Measurements from ENCODE around the gene TM9SF1. TPM values are rescaled to one million over a fixed set of nuclear protein-coding genes. Genes with fewer than 3 reads are reported as not detected.

Gene TM9SF1
- total and polyA plus RNA-seq, 2 donors (not counting 1 experiment from before 2014, with no cell fraction given): 7.6 to 24.5 TPM

DNA sequence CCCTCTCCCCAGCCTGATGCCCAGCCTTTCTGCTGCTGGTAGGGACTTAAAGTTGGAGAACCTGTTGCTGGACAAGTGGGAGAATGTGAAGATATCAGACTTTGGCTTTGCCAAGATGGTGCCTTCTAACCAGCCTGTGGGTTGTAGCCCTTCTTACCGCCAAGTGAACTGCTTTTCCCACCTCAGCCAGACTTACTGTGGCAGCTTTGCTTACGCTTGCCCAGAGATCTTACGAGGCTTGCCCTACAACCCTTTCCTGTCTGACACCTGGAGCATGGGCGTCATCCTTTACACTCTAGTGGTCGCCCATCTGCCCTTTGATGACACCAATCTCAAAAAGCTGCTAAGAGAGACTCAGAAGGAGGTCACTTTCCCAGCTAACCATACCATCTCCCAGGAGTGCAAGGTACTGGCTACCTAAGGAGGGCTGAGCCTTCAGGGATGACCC, 11.9 kb upstream of the TM9SF1 start:
- H3K4me3 ChIP-seq (ENCODE audit: control extremely low read depth in 1 of 5, extremely low read depth in 1 of 5, insufficient read depth in 1 of 5, low read depth in 2 of 5, low read length in 4 of 5): no peak overlapping the region
- peaks cover 17 to 18% of the 10 kb centered on the region in 2 donors for H3K4me1 ChIP-seq (ENCODE audit: control insufficient read depth in 2 of 2, insufficient read depth in 2 of 2, low read length in 2 of 2)
- POLR2A ChIA-PET: interaction anchor here (1.3 kb wide), 1 partner anchor 11 kb away, joined by 3 read pairs; no protein-coding TSS in a partner anchor
- ATAC-seq (ENCODE audit: low read depth) (peak; percentile 75), DNase-seq (no peak)
- WGBS (ENCODE audit: insufficient coverage): 48% methylated on average over 5 of the region's 5 CpGs
- H3K27me3 Mint-ChIP-seq: no peaks in the 10 kb centered on the region
- H2AFZ ChIP-seq (ENCODE audit: insufficient read depth, low read depth, low read length, poor library complexity, severe bottlenecking): no peak overlapping the region
- peaks cover 77% of the 10 kb centered on the region for H3K79me2 ChIP-seq (ENCODE audit: control insufficient read depth, insufficient read depth, low read length)
- H3K36me3 ChIP-seq (replicated peaks in 1 of 2; ENCODE audit: control extremely low read depth in 1 of 2, control insufficient read depth in 1 of 2, extremely low read depth in 1 of 2, insufficient read depth in 2 of 2, low read length in 1 of 2): peaks cover 4 to 68% of the 10 kb centered on the region in 2 experiments
- H3K9ac ChIP-seq (ENCODE audit: low read length): no peak overlapping the region
- no peak overlapping the region for H3K4me2 ChIP-seq (replicated peaks; ENCODE audit: low read depth, low read length, poor library complexity, severe bottlenecking)
- peak overlapping the region; percentile 20 to 48 for H3K27ac ChIP-seq (ENCODE audit: low read length in 2 of 2)
- H4K20me1 ChIP-seq (ENCODE audit: control insufficient read depth, insufficient read depth, low read length, poor library complexity, severe bottlenecking): peaks cover 16% of the 10 kb centered on the region
- H3K9me3 Mint-ChIP-seq (ENCODE audit: insufficient read depth): no peaks in the 10 kb centered on the region
- H3K27me3 ChIP-seq (replicated peaks in 1 of 4; ENCODE audit: control extremely low read depth in 1 of 4, control insufficient read depth in 3 of 4, insufficient read depth in 4 of 4, low read length in 3 of 4): no peaks in the 10 kb centered on the region
- CTCF ChIA-PET: interaction anchor here (0.6 to 2.5 kb wide), 4 partner anchors 12 to 117 kb away, joined by 3 to 9 read pairs (median 4); partner anchors contain the start of genes TINF2 and TM9SF1
- H3K4me3 Mint-ChIP-seq: peak overlapping the region; percentile 2
- peak overlapping the region; percentile 82 for H3K27ac Mint-ChIP-seq
- intact Hi-C loops (cut with micrococcal nuclease): no loop called here
- no peaks in the 10 kb centered on the region for H3K9me3 ChIP-seq (ENCODE audit: control extremely low read depth in 1 of 3, control insufficient read depth in 2 of 3, insufficient read depth in 1 of 3, low read length in 2 of 3)
- TF ChIP-seq EZH2 (IDR thresholded peaks at IDR 0.05; ENCODE audit: borderline replicate concordance, insufficient read depth, low read depth, low read length, poor library complexity, severe bottlenecking): no peak
- TF ChIP-seq, protein P1, sequence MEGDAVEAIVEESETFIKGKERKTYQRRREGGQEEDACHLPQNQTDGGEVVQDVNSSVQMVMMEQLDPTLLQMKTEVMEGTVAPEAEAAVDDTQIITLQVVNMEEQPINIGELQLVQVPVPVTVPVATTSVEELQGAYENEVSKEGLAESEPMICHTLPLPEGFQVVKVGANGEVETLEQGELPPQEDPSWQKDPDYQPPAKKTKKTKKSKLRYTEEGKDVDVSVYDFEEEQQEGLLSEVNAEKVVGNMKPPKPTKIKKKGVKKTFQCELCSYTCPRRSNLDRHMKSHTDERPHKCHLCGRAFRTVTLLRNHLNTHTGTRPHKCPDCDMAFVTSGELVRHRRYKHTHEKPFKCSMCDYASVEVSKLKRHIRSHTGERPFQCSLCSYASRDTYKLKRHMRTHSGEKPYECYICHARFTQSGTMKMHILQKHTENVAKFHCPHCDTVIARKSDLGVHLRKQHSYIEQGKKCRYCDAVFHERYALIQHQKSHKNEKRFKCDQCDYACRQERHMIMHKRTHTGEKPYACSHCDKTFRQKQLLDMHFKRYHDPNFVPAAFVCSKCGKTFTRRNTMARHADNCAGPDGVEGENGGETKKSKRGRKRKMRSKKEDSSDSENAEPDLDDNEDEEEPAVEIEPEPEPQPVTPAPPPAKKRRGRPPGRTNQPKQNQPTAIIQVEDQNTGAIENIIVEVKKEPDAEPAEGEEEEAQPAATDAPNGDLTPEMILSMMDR (IDR thresholded peaks at IDR 0.05): no peak
- H3K4me1 Mint-ChIP-seq: peaks cover 28% of the 10 kb centered on the region
